A549 (cell line): Measurements from ENCODE around the gene GREB1. TPM values are rescaled to one million over a fixed set of nuclear protein-coding genes. Genes with fewer than 3 reads are reported as not detected.
A peak's percentile ranks its signal among the peaks of the same experiment; 100 is the strongest.

Source experiments
- ATAC-seq, 2 experiments: fragments of 200-7000 bp in 1 of 2; fragments of >200 bp in 1 of 2; cut with Nextera tagmentation in 1 of 2; cut with Tn5 transposase in 1 of 2; 3 replicates each; pipeline versions ENCODE4 v1.8.0 to v1.9.1; 2018 to 2020; ENCODE audit warnings: mild to moderate bottlenecking in 1 of 2, moderate library complexity in 1 of 2
- CTCF ChIA-PET: fragments of 300-600 bp; sonication (Branson Sonifier 250); formaldehyde crosslinking; extraction: SDS; loops from one replicate; lab custom pipeline; 2021; ENCODE audit warnings: antibody characterized with exemption, inconsistent platforms; lab: Yijun Ruan, JAX
- POLR2A ChIA-PET: fragments of 350-600 bp; formaldehyde crosslinking; extraction: SDS; loops from one replicate; lab custom pipeline; 2021; ENCODE audit warnings: antibody characterized with exemption, inconsistent platforms; lab: Yijun Ruan, JAX
- DNase-seq, 2 experiments: peaks; one replicate each; pipeline versions ENCODE4 v3.0.0 to v3.0.0-alpha.2; 2011 to 2016; ENCODE audit warnings: low read depth in 1 of 2, low spot score in 1 of 2
- FAIRE-seq: peaks from 2 replicates; lab custom pipeline; 2011; peaks lifted over from hg19 to GRCh38; lab: Jason Lieb, UNC
- H3K27ac ChIP-seq, 2 experiments: fragments of >200 bp; sonication (Bioruptor Twin); formaldehyde crosslinking; 3 replicates each; pipeline ENCODE4 v1.5.1; 2016 to 2017
- H3K4me1 ChIP-seq: fragments of >200 bp; sonication (Bioruptor Twin); formaldehyde crosslinking; 3 replicates; pipeline ENCODE4 v1.6.1; 2016
- H3K4me2 ChIP-seq: fragments of >200 bp; sonication (Bioruptor Twin); formaldehyde crosslinking; 3 replicates; pipeline ENCODE4 v1.6.1; 2016
- H3K4me3 ChIP-seq: fragments of >200 bp; sonication (Bioruptor Twin); formaldehyde crosslinking; 3 replicates; pipeline ENCODE4 v1.5.1; 2016
- H3K9me3 ChIP-seq: fragments of >200 bp; sonication (Bioruptor Twin); formaldehyde crosslinking; 3 replicates; pipeline ENCODE4 v1.6.1; 2016
- ATOH8 ChIP-seq: fragments of 250-450 bp; sonication (Bioruptor Pico); IDR thresholded peaks from 2 replicates; pipeline ENCODE4 v1.5.0; 2020; ENCODE audit warnings: low read depth, mild to moderate bottlenecking, moderate library complexity
- BCL3 ChIP-seq: fragments of >200 bp; sonication (Bioruptor Twin); formaldehyde crosslinking; IDR thresholded peaks from 3 replicates; pipeline ENCODE4 v1.6.1; 2016
- CBX2 ChIP-seq: fragments of 200-600 bp; sonication (generic); IDR thresholded peaks from 2 replicates; pipeline ENCODE4 v1.6.1; 2016; ENCODE audit warnings: low read depth, mild to moderate bottlenecking, borderline replicate concordance
- CEBPB ChIP-seq, 2 experiments: fragments of >200 bp in 1 of 2; sonication (Bioruptor Twin) in 1 of 2; formaldehyde crosslinking in 1 of 2; IDR thresholded peaks; 2 replicates each; pipeline ENCODE4 v1.6.1; 2012 to 2016
- E2F6 ChIP-seq: IDR thresholded peaks from 2 replicates; pipeline ENCODE4 v1.6.1; 2012; ENCODE audit warnings: low read depth, borderline replicate concordance
- EHF ChIP-seq: fragments of 250-450 bp; sonication (Bioruptor Pico); IDR thresholded peaks from 2 replicates; pipeline ENCODE4 v1.5.0; 2020; ENCODE audit warnings: mild to moderate bottlenecking
- ESRRA ChIP-seq: fragments of 150-350 bp; IDR thresholded peaks from 2 replicates; pipeline ENCODE4 v1.6.1; 2014; ENCODE audit warnings: mild to moderate bottlenecking, low read length, borderline replicate concordance
- FOSB ChIP-seq: fragments of 250-450 bp; sonication (Bioruptor Pico); IDR thresholded peaks from 2 replicates; pipeline ENCODE4 v1.5.0; 2020; ENCODE audit warnings: mild to moderate bottlenecking, moderate library complexity
- FOSL2 ChIP-seq, 2 experiments: fragments of 450-650 bp in 1 of 2; fragments of >200 bp in 1 of 2; sonication (Bioruptor Twin) in 1 of 2; formaldehyde crosslinking; IDR thresholded peaks; 2 replicates each; pipeline versions ENCODE4 v1.5.0 to v1.6.1; 2016 to 2020; ENCODE audit warnings: mild to moderate bottlenecking in 1 of 2, moderate library complexity in 1 of 2
- HES2 ChIP-seq: fragments of >200 bp; sonication (Bioruptor Twin); formaldehyde crosslinking; IDR thresholded peaks from 2 replicates; pipeline ENCODE4 v1.6.1; 2016
- HOXB5 ChIP-seq: fragments of 250-450 bp; sonication (Bioruptor Pico); IDR thresholded peaks from 2 replicates; pipeline ENCODE4 v1.5.0; 2020; ENCODE audit warnings: mild to moderate bottlenecking, moderate library complexity
- JUN ChIP-seq, 2 experiments: fragments of >200 bp; sonication (Bioruptor Twin); formaldehyde crosslinking; IDR thresholded peaks; 2 replicates in 1 of 2; 3 replicates in 1 of 2; pipeline ENCODE4 v1.6.1; 2016 to 2017
- KDM1A ChIP-seq: fragments of 200-600 bp; sonication (generic); IDR thresholded peaks from 2 replicates; pipeline ENCODE4 v1.6.1; 2016; ENCODE audit warnings: low read depth, mild to moderate bottlenecking
- MAFK ChIP-seq: fragments of 450-650 bp; IDR thresholded peaks from 2 replicates; pipeline ENCODE4 v1.6.1; 2014; ENCODE audit not compliant: partially characterized antibody
- MYC ChIP-seq: IDR thresholded peaks from 2 replicates; pipeline ENCODE4 v1.6.1; 2012; ENCODE audit warnings: mild to moderate bottlenecking, inconsistent platforms, low read length, improper control_type of control experiment, borderline replicate concordance
- RAD21 ChIP-seq, 2 experiments: fragments of >200 bp in 1 of 2; sonication (Bioruptor Twin) in 1 of 2; formaldehyde crosslinking in 1 of 2; IDR thresholded peaks in 1 of 2; conservative IDR thresholded peaks in 1 of 2; 2 replicates in 1 of 2; 3 replicates in 1 of 2; pipeline ENCODE4 v1.6.1; 2012 to 2018; ENCODE audit warnings: inconsistent platforms in 1 of 2
- RNF2 ChIP-seq: fragments of 200-600 bp; sonication (generic); IDR thresholded peaks from 2 replicates; pipeline ENCODE4 v1.6.1; 2016; ENCODE audit warnings: low read depth, mild to moderate bottlenecking, antibody characterized with exemption, moderate library complexity, borderline replicate concordance
- SREBF2 ChIP-seq: fragments of 450-650 bp; IDR thresholded peaks from 2 replicates; pipeline ENCODE4 v1.6.1; 2014; ENCODE audit warnings: mild to moderate bottlenecking, moderate library complexity
- TFCP2L1 ChIP-seq: fragments of 250-450 bp; sonication (Bioruptor Pico); IDR thresholded peaks from 2 replicates; pipeline ENCODE4 v1.5.0; 2021; ENCODE audit warnings: mild to moderate bottlenecking
- TP53 ChIP-seq: fragments of 250-450 bp; sonication (Bioruptor Pico); IDR thresholded peaks from 2 replicates; pipeline ENCODE4 v1.5.0; 2021; ENCODE audit warnings: mild to moderate bottlenecking, moderate library complexity
- USF2 ChIP-seq: fragments of 450-650 bp; IDR thresholded peaks from 2 replicates; pipeline ENCODE4 v1.6.1; 2014; ENCODE audit warnings: antibody characterized with exemption
- ZNF302 ChIP-seq: fragments of 250-450 bp; sonication (Bioruptor Pico); IDR thresholded peaks from 2 replicates; pipeline ENCODE4 v1.9.0; 2021; ENCODE audit warnings: inconsistent platforms, mild to moderate bottlenecking, moderate library complexity
- ZSCAN20 ChIP-seq: fragments of 250-450 bp; sonication (Bioruptor Pico); IDR thresholded peaks from 2 replicates; pipeline ENCODE4 v1.8.0; 2022; ENCODE audit warnings: mild to moderate bottlenecking, moderate library complexity
- WGBS: methylation state at CpG from one replicate; pipeline ENCODE4 v1.1.6; 2017; ENCODE audit errors: missing lambda C conversion rate; 5-methylcytosine and 5-hydroxymethylcytosine counted together
- polyA plus RNA-seq, 4 experiments: library from polyadenylated mRNA; depleted of rRNA in 3 of 4; stranded (reverse); fragments of >200 nt; fragmentation: RNase III in 1 of 4; extraction: RNeasy Plus Mini Kit Qiagen cat#74134 plus additional on column Dnase treatment in 1 of 4; gene quantifications; 2 replicates in 3 of 4; 3 replicates in 1 of 4; pipeline ENCODE4 v1.2.3, GENCODE V29; 2011 to 2017

The GREB1 gene
- polyA plus RNA-seq, 2 of the 4 experiments (the other 2 are of a cell fraction) = 1.1 to 1.3 TPM

GRCh38 chr2:11534746-11535484, 1.1 kb downstream of the GREB1 start:
- Histone ChIP-seq H3K27ac (no peak overlapping the region), H3K4me2 (no peak overlapping the region), H3K4me3 (no peak overlapping the region), H3K4me1 (0 out of 3 replicates have a peak, but pooled peaks cover 7% of the 10 kb centered on the region), H3K9me3 (no peaks in the 10 kb centered on the region)
- TF ChIP-seq RNF2 = no peak
- TF ChIP-seq E2F6 = no peak
- no peak for TF ChIP-seq ATOH8 (CRISPR knock-in tag)
- TF ChIP-seq JUN (IDR thresholded peaks at IDR 0.05) = no peak
- no peak for TF ChIP-seq ZNF302 (CRISPR knock-in tag)
- TF ChIP-seq EHF (CRISPR knock-in tag) = no peak
- no peak for TF ChIP-seq RAD21 (conservative IDR thresholded peaks at IDR 0.05 in 1 of 2, IDR thresholded peaks at IDR 0.05 in 1 of 2)
- TF ChIP-seq BCL3 = no peak
- no peak for TF ChIP-seq HOXB5 (CRISPR knock-in tag)
- TF ChIP-seq MAFK = no peak
- TF ChIP-seq CBX2 = no peak
- no peak for TF ChIP-seq KDM1A
- TF ChIP-seq TP53 (CRISPR knock-in tag) = no peak
- TF ChIP-seq SREBF2 = no peak
- TF ChIP-seq USF2 = no peak
- no peak for TF ChIP-seq FOSB (CRISPR knock-in tag)
- TF ChIP-seq CEBPB (IDR thresholded peaks at IDR 0.05) = no peak
- TF ChIP-seq ZSCAN20 (CRISPR knock-in tag) = no peak
- ATAC-seq = peak in 1 of 2 experiments; percentile 12; a peak in 2 of 6 replicates
- FAIRE-seq = no peak
- ChIA-PET CTCF (interaction anchor here (0.5 to 4.2 kb wide), 2 partner anchors 48 to 57 kb away, joined by 3 to 23 read pairs; no protein-coding TSS in a partner anchor), POLR2A (no interaction called here)
- WGBS = 29% methylated on average over 7 of the region's 7 CpGs
- DNase-seq = no peak

GRCh38 chr2:11535899-11536344, 2.1 kb downstream of the GREB1 start:
- CTCF ChIA-PET = interaction anchor here (1.8 to 4.2 kb wide), 2 partner anchors 17 to 47 kb away, joined by 5 to 23 read pairs; no protein-coding TSS in a partner anchor
- H3K4me2 ChIP-seq = no peak overlapping the region
- ATAC-seq = peak in 1 of 2 experiments; percentile 26; a peak in 1 of 6 replicates
- no peak for FAIRE-seq
- 0 out of 3 replicates have a peak, but pooled peaks cover 7% of the 10 kb centered on the region for H3K4me1 ChIP-seq
- no peaks in the 10 kb centered on the region for H3K9me3 ChIP-seq
- POLR2A ChIA-PET = no interaction called here
- no peak for DNase-seq
- 31% methylated on average over 7 of the region's 7 CpGs for WGBS
- no peak for TF ChIP-seq USF2
- no peak for TF ChIP-seq EHF (CRISPR knock-in tag)
- no peak for TF ChIP-seq HES2
- no peak for TF ChIP-seq FOSL2 (IDR thresholded peaks at IDR 0.05)
- TF ChIP-seq FOSL2 (CRISPR knock-in tag; IDR thresholded peaks at IDR 0.05) = no peak
- no peak for TF ChIP-seq MAFK
- TF ChIP-seq TFCP2L1 (CRISPR knock-in tag) = no peak
- no peak for TF ChIP-seq ESRRA
- TF ChIP-seq MYC = no peak
- TF ChIP-seq ATOH8 (CRISPR knock-in tag) = no peak
- H3K27ac ChIP-seq = no peak overlapping the region
- no peak overlapping the region for H3K4me3 ChIP-seq
